Activated CD4-positive, alpha-beta T cell treated with anti-CD3 and anti-CD28 coated beads, Interleukin-2, amount 50 U/mL, for 24 hours (primary cell): Measurements from ENCODE around the gene KRTAP4-5.
"Not testable (repeated sequence)": the region's sequence is repeated elsewhere in the genome, so short reads cannot be mapped to it uniquely, and the experiment has no call there.

Experiments
- DNase-seq, 2 donors: peaks; one replicate each; pipeline ENCODE4 v3.0.0-alpha.2; 2020; ENCODE audit warnings: low read depth in 1 of 2, low spot score in 1 of 2

KRTAP4-5 gene

GRCh38 chr17:41149652-41149985, at the start of gene KRTAP4-5:
KRTAP4-5 (minus strand) TSS chr17:41149825; CDS start chr17:41149767, 58 bp downstream.
- DNase-seq: no peak

DNA sequence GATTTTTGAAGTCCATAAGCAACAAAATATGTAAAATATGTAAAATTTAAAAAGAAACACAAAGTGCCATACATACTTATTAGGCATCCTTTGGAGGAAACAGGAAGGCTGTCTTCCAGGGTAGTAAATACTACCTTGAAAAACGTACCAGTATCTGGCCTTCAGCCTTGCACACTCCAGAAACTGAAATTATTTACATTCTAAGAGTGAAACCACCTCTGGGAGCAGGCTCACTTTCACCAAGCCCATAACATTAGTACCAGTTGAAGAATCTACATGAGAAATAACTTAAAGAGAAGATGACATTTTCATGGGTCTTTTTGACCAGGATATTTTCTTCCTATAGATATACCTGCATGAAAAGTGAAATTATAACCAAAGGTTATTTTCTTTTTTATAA, 46.4 kb upstream of the KRTAP4-5 start:
- no peak for DNase-seq

DNA sequence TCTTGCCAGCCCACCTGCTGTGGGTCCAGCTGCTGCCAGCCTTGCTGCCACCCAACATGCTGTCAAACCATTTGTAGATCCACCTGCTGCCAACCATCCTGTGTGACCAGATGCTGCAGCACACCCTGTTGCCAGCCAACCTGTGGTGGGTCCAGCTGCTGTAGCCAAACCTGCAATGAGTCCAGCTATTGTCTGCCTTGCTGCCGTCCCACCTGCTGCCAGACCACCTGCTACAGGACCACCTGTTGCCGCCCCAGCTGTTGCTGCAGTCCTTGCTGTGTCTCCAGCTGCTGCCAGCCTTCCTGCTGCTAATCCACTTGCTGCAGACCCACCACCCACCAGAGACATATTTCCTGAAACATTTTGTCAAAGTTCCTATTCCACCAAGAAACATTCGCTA, 40.7 kb upstream of the KRTAP4-5 start:
- no peak for DNase-seq

DNA sequence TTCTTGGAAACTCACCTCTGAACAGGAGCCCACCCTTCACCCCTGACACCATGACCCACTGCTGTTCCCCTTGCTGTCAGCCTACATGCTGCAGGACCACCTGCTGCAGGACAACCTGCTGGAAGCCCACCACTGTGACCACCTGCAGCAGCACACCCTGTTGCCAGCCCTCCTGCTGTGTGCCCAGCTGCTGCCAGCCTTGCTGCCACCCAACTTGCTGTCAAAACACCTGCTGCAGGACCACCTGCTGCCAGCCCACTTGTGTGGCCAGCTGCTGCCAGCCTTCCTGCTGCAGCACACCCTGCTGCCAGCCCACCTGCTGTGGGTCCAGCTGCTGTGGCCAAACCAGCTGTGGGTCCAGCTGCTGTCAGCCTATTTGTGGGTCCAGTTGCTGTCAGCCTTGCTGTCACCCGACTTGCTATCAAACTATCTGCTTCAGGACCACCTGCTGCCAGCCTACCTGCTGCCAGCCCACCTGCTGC, 40.3 kb upstream of the KRTAP4-5 start, which contains the start of gene KRTAP9-1:
TSS of gene KRTAP9-1 (plus strand) at position 51 of the 482 bp plus-strand sequence. CDS start at position 51, 0 bp downstream.
- not testable (repeated sequence) for DNase-seq

DNA sequence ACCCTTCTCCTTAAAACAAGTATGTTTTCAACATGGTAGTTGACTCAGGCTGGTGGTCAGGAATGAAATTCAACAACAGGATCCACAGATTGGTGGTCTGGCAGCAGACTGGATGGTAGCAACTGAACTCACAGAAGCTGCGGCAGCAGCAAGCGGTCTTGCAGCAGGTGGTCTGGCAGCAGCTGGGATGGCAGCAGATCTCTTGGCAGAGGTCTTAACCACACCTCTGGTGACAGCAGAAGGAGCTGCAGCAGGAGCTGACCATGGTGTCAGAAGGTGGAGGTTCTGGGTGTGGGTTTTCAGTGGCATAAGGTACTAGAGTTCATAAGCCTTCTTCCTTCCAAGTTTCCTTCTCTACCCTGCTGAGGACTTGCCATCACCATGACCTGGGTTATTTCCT, 37.2 kb upstream of the KRTAP4-5 start:
- no peak for DNase-seq

DNA sequence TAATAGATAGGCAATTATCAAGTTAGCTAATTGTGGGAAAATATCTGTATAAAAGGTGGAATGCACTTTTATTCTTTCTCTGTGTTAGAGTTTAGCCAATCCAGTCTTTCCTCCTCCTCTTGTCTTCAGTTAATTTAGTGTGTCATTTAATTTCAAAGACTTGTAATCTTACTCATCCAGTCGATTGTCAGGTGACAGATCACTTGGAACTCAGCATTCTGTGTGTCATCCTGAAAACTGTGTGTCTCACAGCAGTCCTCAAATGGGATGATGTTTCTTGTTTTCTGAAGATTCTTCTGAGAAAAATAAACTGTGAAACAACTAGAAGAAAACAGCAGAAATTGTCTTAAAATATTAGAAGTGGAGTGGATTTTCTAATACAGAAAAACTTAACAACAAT, 35.4 kb upstream of the KRTAP4-5 start:
- no peak for DNase-seq

DNA sequence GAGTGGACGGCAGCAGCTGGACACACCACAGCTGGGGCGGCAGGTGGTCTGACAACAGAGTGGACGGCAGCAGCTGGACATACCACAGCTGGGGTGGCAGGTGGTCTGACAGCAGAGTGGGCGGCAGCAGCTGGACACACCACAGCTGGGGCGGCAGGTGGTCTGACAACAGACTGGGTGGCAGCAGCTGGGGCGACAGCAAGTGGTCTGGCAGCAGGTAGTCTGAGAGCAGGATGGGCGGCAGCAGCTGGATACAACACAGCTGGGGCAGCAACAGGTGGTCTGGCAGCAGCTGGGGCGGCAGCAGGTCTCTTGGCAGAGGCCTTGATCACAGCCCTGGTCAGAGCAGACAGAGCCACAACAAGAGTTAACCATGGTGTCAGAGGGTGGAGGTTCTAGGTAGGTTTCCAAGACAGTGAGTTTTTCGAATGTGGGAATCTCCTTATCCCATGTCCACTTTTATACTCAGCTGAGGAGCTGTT, 34.9 kb upstream of the KRTAP4-5 start, which contains the start of gene KRTAP4-1:
TSS of gene KRTAP4-1 (minus strand) at position 432 of the 482 bp plus-strand sequence. CDS start at position 375, 57 bp downstream.
- no peak for DNase-seq

DNA sequence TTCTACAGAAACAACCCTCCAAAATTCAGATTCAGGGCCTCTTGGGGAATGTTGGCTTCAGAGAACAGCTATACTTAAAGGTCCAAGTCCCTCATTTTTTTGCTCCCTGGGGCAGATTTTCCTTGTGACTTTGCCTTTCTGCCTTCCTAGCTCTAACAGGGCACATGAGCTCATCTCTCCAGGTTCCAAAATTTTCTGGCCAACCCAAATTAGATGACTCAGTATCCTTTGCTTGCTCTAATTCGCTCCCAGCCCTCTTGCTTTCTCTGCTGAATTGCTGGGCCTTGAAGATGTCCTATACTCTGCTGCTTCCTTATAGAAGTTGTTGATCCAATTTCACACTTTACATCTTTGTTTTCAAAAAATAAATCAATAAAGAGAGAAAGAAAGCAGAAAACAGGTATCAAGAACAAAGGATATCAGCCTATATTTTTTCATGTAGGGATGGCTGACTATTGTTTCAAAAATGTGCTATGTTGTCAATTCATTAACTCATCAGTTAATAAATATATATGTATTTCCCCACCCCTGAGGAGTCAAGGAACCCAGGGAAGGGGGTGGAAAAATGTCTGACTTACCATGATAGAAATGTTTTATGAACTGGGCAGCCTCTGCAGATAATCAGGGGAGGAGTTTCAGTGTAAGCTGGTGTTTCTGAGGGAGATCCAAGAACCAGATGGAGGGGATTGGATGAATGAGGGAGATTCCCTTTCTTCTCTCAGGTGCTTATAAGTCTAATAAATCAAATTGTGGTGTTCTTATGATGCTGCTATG, 29.4 kb upstream of the KRTAP4-5 start:
- no peak for DNase-seq

DNA sequence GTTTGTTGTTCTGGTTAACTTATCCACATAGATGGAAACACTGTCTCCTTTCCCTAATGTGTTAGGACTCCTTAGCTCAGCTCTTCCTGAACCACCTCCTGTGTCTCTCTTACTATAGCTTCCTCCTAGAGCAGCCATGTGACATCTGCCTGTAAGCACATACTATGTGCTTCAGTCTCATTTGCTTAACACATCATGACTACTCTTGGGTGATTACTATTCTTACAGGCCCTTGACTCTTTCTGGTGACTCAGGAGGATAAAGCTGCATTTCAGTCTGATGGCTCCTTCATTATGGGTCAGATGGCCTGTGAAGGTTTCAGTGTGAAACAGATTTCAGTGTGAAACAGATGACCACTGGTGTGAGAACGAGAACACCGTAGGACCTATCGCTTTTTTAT, 28.7 kb upstream of the KRTAP4-5 start:
- no peak for DNase-seq

- no peak for DNase-seq
Observed at GRCh38 chr17:41177727-41178271, 28.2 kb upstream of the KRTAP4-5 start, which contains the start of gene KRTAP4-2. KRTAP4-2 (minus strand) TSS chr17:41178221; CDS start chr17:41178164, 57 bp downstream.

DNA sequence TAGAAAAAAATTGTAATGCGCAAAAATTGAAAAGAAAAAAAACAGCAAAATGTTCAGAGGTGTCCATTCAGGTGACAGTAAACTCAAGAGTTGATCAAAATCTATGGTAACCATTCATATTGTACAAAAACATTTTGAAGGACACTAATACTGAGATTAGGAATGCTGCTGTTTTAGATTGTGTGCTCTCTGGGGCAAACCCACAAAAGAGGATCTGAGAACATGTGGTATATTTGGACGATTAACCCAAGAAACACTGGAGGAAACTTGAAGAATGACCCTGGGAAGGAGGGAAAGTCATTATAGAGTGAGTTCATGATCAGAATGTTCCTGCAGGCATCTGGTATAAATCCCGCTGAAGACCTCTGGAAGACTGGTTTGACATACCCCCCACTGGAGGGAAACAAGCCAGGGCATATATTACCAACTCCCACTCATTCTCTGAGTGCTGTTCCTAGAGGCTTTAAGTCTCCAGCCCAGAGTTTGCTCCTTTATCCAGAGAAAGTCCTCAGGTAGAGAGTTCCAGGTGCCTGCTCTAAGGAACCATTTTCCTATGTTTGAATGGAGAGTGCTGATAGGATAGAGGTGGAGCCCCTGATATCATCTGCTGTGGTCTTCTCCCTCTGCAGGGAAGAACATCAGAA, 27.2 kb upstream of the KRTAP4-5 start:
- no peak for DNase-seq

GRCh38 chr17:41171886-41172285, 22.3 kb upstream of the KRTAP4-5 start:
- no peak for DNase-seq

- DNase-seq: no peak
Observed at GRCh38 chr17:41168121-41168520, 18.5 kb upstream of the KRTAP4-5 start, which contains the start of gene KRTAP4-3. KRTAP4-3 (minus strand) TSS chr17:41168221; CDS start chr17:41168172, 49 bp downstream.

DNA sequence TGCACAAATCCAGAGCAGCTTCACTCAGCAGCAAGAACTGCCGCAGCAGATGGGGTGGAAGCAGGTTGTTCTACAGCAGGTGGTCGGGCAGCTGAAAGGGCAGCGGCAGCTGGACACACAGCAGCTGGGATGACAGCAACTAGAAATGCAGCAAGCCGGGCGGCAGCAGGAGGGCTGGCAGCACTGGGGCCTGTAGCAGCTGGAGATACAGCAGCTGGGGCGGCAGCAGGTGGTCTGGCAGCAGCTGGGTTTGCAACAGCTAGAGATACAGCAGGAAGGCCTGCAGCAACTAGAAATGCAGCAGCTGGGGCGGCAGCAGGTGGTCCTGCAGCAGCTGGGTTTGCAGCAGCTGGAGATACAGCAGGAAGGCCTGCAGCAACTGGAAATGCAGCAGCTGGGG, 17.9 kb upstream of the KRTAP4-5 start:
- no peak for DNase-seq

GRCh38 chr17:41163828-41164227, 14.2 kb upstream of the KRTAP4-5 start:
- DNase-seq: no peak

DNA sequence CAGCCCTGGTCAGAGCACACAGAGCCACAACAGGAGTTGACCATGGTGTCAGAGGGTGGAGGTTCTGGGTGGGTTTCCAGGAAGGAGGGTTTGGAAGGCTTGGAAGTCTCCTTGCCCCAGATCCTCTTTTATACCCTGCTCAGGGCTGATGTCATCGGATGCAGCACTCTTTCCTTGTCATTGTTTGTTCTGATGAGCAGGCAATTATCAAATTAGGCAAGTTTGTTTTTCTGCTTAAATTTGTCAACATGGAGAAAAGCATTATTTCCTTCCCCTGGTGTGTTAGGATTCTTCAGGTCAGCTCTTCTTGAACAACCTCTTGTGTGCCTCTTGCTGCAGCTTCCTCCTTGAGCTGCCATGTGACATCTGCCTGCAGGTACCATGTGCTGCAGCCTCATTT, 11.0 kb upstream of the KRTAP4-5 start, which contains the start of gene KRTAP4-4:
TSS of gene KRTAP4-4 (minus strand) at position 101 of the 400 bp plus-strand sequence. CDS start at position 44, 57 bp downstream.
- DNase-seq: no peak

GRCh38 chr17:41160190-41160589, 10.6 kb upstream of the KRTAP4-5 start:
- DNase-seq: not testable (repeated sequence)

DNA sequence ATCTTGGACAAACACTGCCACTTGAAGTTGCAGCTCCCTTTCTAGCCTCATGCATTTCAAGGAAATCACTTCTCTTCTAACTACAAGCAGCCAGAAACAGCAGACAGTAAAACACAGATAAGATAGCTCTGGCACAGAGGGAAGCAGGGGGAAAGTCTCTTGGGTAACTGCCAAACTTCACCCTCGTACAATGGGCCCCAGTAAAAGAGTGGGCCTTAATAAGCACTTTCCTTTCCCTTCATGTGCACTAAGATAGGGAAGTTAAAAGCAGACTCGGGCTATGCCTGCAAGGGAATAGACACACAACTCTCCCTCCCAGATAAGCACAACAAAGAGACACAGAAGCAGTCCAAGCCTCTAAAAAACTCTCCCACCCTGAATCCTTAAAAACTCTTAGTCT, 4.2 kb upstream of the KRTAP4-5 start:
- DNase-seq: no peak

DNA sequence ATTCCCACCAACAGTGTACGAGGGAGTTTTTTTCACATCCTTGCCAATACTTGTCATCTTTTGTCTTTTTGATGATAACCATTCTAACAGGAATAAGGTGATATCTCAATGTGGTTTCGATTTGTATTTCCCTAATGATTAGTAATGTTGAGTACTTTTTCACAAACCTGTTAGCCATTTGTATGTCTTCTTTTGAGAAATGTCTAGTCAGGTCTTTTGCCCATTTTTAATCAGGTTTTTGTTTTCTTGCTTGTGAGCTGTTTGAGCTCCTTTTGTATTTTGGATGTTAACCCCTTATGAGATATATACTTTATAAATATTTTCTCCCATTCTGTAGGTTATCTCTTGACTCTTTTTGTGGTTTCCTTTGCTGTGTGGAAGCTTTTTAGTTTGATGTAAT, 1.9 kb upstream of the KRTAP4-5 start:
- no peak for DNase-seq

DNA sequence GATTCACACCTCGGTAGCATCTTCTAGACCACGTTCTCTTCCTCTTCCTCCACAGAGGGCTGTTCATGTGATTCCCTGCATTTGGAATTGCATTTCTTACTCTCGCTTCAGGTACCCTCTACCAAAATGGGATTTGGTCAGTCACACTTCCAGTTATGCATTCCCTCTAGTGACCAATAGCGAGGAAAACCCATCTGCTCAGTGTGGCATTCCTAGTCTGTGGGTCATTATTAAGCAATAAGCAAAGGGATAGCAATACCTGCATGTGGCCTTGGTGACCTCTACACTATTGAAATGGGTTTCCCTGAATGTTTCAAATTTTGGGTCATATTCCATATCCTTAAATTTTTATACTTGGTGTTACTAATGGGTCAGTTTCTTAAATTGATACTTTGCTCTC, 401 bp upstream of the KRTAP4-5 start:
- no peak for DNase-seq

DNA sequence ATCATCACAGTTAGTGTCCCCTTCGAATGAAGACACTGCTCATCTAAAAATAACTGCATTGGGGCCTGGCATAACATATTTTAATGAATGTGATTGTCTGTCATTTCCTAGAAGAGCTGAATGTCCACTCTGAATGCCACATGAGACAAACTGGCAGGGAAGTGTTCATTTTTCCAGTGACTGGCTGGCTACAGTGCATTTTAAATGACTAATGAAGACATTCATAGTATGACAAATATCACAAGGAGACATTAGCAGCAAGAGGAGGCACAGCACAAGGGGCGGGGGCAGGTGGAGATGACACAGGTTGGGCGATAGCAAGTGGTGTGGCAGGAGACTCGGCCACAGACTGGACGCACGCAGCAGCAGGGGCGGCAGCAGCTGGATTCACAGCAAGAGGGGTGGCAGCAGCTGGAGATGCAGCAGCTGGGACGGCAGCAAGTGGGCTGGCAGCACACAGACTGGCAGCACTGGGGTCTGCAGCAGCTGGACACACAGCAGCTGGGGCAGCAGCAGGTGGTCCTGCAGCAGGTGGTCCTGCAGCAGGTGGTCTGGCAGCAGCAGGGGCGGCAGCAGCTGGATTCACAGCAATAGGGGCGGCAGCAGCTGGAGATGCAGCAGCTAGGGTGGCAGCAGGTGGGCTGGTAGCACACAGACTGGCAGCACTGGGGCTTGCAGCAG, 514 bp downstream of the KRTAP4-5 start:
- DNase-seq: not testable (repeated sequence)
